Activated naive CD4-positive, alpha-beta T cell treated with anti-CD3 and anti-CD28 coated beads, Interleukin-2, amount 50 U/mL, for 16 hours (primary cell): ENCODE measurements around the gene SEMA4A.
"Not testable (repeated sequence)": the region's sequence is repeated elsewhere in the genome, so short reads cannot be mapped to it uniquely, and the experiment has no call there.

Source experiments
- DNase-seq: peaks from one replicate; pipeline ENCODE4 v3.0.0-alpha.2; 2020

SEMA4A gene

GRCh38 chr1:156162430-156163037 is 9.1 kb downstream of the SEMA4A start:
- no peak for DNase-seq

DNA sequence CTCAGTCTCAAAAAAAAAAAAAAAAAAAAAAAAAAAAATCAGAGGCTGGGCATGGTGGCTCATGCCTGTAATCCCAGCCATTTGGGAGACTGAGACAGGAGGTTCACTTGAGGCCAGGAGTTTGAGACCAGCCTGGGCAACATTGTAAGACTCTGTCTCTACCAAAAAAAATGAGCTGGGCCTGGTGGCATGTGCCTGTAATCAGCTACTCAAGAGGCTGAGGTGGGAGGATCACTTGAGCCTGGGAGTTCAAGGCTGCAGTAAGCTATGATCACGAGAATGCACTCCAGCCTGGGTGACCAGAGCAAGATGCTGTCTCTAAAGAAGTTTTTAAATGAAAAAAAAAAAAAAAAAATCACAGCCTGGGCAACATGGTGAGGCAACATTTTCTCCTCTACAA is 10.3 kb downstream of the SEMA4A start:
- DNase-seq = no peak

- no peak for DNase-seq
These were observed 10.9 kb downstream of the SEMA4A start for GRCh38 chr1:156164125-156164831.

DNA sequence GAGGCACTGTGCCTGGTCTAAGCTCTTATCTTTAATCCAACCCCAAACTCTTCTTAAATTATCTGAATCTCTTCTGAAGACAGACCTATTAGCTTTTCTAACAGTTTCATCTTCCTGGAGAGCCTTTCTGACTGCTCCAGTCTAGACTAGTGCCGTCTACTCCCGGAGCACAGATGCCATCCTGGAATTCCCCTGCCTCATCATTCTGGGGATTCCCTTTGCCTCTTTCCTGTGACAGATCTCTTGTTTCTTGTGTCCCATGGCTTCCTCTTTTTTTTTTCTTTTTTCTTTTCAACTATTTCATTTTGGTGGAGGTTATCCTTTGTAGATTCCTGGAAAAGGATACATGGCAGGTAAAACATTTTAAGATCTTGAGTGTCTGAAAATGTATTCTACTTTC is 11.7 kb downstream of the SEMA4A start:
- DNase-seq = no peak

- no peak for DNase-seq
These were observed 14.2 kb downstream of the SEMA4A start for GRCh38 chr1:156167536-156167935.

DNA sequence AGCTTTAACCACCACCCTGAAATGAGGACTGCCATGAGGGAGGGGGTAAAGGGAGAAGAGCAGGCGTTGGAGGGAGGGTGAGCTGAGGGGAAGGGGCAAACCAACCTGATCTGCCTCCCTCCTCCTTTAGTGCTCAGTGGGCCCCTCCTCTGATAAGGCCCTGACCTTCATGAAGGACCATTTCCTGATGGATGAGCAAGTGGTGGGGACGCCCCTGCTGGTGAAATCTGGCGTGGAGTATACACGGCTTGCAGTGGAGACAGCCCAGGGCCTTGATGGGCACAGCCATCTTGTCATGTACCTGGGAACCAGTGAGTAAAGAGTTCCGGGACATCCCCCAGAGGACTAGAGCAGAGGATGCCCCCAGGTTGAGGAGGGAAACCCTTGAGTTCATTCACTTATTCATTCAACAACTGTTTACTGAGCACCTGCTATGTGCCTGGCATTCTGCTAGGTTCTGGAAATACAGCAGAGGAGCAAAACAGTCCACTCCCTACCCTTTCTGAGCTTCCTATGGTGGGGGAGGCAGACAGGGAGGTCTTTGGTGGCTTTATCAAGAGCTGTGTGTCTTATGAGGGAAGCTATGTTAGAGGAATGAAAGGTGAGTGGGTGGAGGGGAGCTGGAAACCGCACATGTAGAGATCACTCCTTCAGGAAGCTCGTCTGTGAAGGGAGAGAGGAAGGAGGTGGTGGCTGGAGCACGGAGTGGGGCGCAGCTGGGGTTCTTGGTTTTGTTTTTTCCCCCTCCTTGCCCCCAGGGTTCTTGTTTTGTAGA is 19.5 kb downstream of the SEMA4A start:
- no peak for DNase-seq

DNA sequence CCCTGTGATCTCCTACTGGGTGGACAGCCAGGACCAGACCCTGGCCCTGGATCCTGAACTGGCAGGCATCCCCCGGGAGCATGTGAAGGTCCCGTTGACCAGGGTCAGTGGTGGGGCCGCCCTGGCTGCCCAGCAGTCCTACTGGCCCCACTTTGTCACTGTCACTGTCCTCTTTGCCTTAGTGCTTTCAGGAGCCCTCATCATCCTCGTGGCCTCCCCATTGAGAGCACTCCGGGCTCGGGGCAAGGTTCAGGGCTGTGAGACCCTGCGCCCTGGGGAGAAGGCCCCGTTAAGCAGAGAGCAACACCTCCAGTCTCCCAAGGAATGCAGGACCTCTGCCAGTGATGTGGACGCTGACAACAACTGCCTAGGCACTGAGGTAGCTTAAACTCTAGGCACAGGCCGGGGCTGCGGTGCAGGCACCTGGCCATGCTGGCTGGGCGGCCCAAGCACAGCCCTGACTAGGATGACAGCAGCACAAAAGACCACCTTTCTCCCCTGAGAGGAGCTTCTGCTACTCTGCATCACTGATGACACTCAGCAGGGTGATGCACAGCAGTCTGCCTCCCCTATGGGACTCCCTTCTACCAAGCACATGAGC is 23.3 kb downstream of the SEMA4A start:
- no peak for DNase-seq

DNA sequence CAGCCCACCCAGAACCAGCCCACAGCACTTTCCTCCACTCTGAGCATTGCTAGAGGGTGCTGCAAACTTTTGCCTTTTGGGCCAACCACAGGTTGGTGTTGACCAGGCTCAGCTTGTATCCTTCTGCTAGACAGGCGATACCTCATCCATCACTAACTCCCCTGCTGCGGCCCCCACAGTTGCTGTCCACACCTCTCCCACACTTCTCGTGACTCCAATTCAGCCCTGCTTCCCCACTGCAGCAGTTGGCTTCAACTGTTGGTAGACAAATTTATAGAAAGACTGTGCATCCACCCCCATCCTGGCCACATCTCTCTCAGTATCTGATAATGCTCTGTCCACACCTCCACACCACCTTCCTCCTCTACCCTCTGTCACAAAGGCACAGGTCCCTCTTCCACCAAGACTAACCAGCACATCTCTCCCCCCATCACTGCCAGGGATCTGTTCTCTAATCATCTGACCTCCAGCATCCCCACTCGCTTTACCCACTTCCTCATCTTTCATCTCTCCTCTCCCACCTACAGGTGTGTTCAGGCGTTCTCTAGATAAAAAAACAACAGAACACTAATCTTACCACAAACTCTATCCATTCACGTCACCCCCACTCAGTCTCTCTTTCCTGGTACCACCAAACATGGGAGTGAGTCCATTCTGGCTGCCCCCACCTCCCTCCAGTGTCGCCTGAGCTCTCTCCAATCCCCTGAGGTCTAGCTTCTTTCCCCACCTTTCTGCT is 24.7 kb downstream of the SEMA4A start:
- DNase-seq = no peak

DNA sequence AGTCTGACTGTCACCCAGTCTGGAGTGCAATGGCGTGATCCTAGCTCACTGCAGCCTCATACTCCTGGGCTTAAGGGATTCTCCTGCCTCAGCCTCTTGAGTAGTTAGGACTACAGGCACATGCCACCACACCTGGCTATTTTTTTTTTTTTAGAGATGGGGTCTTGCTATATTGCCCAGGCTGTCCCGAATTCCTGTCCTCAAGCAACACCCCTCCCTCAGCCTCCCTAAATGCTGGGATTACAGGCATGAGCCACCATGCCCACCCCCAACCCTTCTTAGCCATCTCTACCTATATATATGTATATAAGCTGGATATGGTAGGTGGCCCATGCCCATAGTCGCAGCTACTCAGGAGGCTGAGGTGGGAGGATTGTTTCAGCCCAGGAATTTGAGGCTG is 27.1 kb downstream of the SEMA4A start:
- no peak for DNase-seq

- DNase-seq = not testable (repeated sequence)
These were observed 28.1 kb downstream of the SEMA4A start for GRCh38 chr1:156181391-156181924.

- not testable (repeated sequence) for DNase-seq
These were observed 28.8 kb downstream of the SEMA4A start for GRCh38 chr1:156182010-156182779.

DNA sequence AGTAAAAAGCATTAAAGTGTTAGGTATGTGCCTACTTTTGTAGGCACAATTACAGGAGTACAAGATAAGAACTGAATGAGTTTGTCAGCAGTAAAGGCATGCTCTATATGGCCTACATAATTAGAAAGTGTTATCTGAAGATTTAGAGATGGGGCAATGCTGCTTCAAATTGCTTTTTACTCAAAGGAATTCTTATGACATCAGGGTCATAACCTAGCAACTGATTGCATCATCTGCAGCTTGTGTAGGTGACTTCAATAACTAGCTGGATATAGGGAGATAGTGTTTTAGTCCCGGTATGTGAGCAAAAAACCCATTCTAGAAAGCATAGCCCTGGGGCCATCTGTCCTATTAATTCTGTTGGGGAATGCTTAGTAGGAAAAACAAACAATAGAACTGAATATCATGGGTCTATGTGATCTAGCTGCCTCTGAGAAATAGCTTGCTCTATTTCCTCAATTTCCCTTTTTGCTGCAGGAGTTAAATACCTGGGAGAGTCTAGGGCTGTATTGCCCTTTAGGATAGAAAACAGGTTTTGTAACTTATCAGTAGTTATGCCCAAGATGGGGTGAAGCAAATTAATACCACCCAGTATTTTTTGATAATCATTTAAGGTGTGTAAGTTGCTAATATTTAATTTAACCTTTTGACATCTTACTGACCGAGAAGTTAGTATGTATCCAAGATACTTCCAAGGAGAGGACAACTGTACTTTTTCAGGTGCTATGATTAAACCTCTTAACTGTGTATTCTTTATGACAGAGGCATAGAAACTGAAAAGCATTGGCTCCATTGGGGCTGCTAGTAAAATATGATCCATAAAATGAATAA is 33.2 kb downstream of the SEMA4A start:
- not testable (repeated sequence) for DNase-seq

DNA sequence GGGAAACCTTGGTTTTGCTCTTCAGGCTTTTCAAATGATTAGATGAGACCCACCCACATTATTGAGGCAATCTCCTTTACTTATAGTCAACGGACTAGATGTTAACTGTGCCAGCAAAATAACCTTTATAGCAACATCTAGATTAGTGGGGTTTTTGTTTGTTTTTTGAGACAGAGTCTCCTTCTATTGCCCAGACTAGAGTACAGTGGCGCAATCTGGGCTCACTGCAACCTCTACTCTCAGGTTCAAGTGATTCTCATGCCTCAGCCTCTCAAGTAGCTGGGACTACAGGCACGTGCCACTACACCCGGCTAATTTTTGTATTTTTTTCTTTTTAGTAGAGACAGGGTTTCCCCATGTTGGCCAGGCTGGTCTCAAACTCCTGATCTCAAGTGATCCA is 36.9 kb downstream of the SEMA4A start:
- not testable (repeated sequence) for DNase-seq

DNA sequence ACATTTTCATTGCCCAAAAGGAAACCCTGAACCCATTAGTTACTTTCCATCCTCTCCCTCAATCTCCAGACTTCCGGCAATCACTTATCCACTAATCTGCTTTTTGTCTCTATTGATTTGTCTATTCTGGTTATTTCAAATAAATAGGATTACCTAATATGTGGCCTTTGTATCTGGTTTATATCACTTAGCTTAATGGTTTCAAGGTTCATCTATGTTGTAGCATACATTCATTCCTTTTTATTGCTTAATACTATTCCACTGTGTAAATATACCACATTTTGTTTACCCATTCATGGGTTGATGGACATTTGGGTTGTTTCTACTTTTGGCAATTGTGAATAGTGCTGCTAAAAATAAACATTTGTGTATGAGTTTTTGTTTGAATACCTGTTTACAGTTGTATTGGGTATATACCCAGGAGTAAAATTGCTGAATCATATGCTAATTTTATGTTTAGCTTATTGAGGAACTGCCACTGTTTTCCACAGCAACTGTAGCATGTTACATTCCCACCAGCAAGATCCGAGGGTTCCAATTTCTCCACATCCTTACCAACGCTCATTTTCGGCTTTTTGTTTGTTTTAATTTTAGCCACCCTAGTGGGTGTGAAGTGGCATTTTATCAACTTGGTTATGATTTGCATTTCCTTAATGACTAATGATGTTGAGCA is 38.0 kb downstream of the SEMA4A start:
- DNase-seq = no peak

- DNase-seq = no peak
These were observed 39.8 kb downstream of the SEMA4A start for GRCh38 chr1:156193208-156193487.

DNA sequence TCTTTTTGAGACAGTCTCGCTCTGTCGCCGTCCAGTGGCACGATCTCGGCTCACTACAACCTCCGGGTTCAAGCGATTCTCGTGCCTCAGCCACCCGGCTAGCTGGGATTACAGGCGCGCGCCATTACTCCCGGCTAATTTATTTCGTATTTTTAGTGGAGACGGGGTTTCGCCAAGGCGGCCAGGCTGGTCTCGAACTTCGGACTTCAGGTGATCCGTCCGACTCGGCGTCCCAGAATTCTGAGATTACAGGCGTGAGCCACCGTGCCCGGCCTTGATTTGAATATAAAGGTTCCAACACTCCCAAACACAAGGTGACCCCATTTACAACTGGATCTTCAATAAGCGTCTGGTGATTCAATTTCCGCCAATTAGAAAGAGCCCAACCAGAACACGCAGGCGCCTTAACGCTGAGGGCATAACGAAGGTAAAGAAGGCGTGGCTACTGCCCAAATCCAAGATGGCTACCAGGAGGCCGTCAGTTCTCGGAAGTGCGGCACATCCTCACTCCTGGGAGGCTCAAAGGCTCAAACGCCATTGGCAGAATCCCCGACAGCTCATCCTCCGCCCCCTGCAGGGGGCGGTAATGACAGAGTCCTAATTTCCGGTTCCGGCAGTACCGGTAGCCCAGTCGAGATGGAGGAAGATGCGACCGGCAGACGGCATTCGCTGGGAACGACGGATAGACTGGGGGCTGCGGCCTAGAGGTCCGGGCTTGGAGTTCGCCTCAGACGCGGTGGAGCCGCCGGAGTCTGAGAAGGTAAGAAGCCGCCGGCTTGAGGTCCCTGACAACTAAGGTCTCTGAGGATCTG is 40.3 kb downstream of the SEMA4A start, which contains the start of gene SLC25A44:
TSS of gene SLC25A44 (plus strand) at position 617 of the 812 bp plus-strand sequence. CDS start 5,744 bp downstream, outside the sequence.
- DNase-seq = peak; percentile 95

- DNase-seq = no peak
These were observed 40.9 kb downstream of the SEMA4A start for GRCh38 chr1:156194300-156194652.

- DNase-seq = no peak
These were observed 42.5 kb downstream of the SEMA4A start for GRCh38 chr1:156195853-156196252.

DNA sequence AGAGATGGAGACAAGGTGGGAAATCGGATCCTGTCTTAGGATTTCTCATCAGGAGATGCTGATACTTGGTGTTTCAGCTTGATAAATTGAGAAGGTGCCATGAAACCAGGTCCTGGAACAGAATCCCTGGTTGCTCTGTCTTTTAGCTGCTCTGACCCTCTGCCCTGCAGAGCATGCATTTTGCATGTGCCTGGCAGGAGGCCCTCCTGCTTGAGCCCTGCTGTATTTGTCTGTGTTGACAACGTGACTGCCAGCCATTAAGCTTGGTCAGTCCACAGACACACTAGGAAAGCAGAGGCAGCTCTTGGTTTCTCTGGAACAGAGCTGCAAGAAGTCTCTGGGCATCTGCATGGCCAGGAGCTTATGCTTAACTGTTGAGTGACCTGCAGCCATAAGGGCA is 43.1 kb downstream of the SEMA4A start:
- no peak for DNase-seq
